Left kidney (tissue), 2 donors: ENCODE measurements around the gene SMARCAL1. TPM values are rescaled to one million over a fixed set of nuclear protein-coding genes. Genes with fewer than 3 reads are reported as not detected.

ENCODE experiments used
- DNase-seq: peaks from one replicate; pipeline ENCODE4 v3.0.0-alpha.2; 2013
- polyA plus RNA-seq: library from polyadenylated mRNA; unstranded; fragments of 120-200 nt; gene quantifications from one replicate; pipeline ENCODE4 v1.2.1, GENCODE V29; 2013; ENCODE audit not compliant: insufficient read length

Gene SMARCAL1
- polyA plus RNA-seq, 1 donor = 30.3 TPM

DNA sequence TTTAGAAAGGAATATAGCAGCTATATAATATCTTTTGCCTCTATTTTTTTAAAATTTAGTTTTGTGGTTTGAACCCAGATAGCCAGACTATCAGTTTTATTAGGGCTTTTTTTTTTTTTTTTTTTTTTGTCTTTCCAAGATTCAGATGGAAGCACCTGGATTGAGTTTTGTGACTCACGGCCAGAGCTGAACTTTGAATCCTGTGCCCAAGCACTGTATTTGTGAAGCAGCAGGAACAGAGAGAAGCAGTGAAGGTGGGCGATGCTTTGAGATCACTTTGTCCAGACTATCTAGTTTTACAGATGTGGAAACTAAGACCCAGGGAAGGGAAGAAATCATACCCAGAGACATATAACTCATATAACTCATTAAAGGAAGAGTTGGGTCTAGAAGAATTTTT lies 120.3 kb downstream of the SMARCAL1 start:
- no peak for DNase-seq

Other genes with a start within 250 kb of the SMARCAL1 start
- gene MARCHF4, start 40.0 kb upstream of the SMARCAL1 start, polyA plus RNA-seq = 0.08 TPM
- gene RPL37A, start 86.4 kb downstream of the SMARCAL1 start, polyA plus RNA-seq = 1,889 TPM
- gene IGFBP2, start 220.9 kb downstream of the SMARCAL1 start, polyA plus RNA-seq = 169 TPM